DND-41 (cell line): ENCODE measurements around the gene RPUSD1.

Experiments used
- CTCF ChIP-seq: IDR thresholded peaks from 2 replicates; pipeline ENCODE4 v1.5.1; 2012; ENCODE audit warnings: borderline replicate concordance, low read length, moderate library complexity, mild to moderate bottlenecking; ENCODE audit not compliant: poor library complexity, severe bottlenecking; ENCODE audit errors: extremely low read depth
- EZH2 ChIP-seq: IDR thresholded peaks from 3 replicates; pipeline ENCODE4 v1.6.1; 2012; ENCODE audit warnings: borderline replicate concordance, low read depth, mild to moderate bottlenecking, moderate library complexity, low read length, inconsistent platforms; ENCODE audit not compliant: severe bottlenecking

GRCh38 chr16:789191-789850, 1.1 kb upstream of the RPUSD1 start:
- TF ChIP-seq CTCF (no peak), EZH2 (no peak)
